NCI-H526 treated with DMSO at 0.1 percent for 48 hours (cell line): Measurements from ENCODE around the gene PDE3A.
"Not testable (repeated sequence)": the region's sequence is repeated elsewhere in the genome, so short reads cannot be mapped to it uniquely, and the experiment has no call there.

Experiments used
- DNase-seq: peaks from one replicate; lab custom pipeline; 2025; lab: John Stamatoyannopoulos, UW

The PDE3A gene

GRCh38 chr12:20551742-20552442, 183.6 kb downstream of the PDE3A start:
- not testable (repeated sequence) for DNase-seq

GRCh38 chr12:20552586-20552985, 184.2 kb downstream of the PDE3A start:
- not testable (repeated sequence) for DNase-seq

GRCh38 chr12:20555015-20555414, 186.7 kb downstream of the PDE3A start:
- DNase-seq = no peak

- DNase-seq = no peak
These were observed 187.4 kb downstream of the PDE3A start for GRCh38 chr12:20555771-20556170.

- DNase-seq = no peak
These were observed 188.8 kb downstream of the PDE3A start for GRCh38 chr12:20557096-20557495.

GRCh38 chr12:20560935-20561334, 192.6 kb downstream of the PDE3A start:
- no peak for DNase-seq

GRCh38 chr12:20561871-20562270, 193.5 kb downstream of the PDE3A start:
- DNase-seq = no peak

- DNase-seq = no peak
These were observed 199.1 kb downstream of the PDE3A start for GRCh38 chr12:20567413-20567812.

GRCh38 chr12:20572451-20572850, 204.1 kb downstream of the PDE3A start:
- DNase-seq = no peak

- DNase-seq = no peak
These were observed 208.2 kb downstream of the PDE3A start for GRCh38 chr12:20576528-20576927.

GRCh38 chr12:20577054-20577453, 208.7 kb downstream of the PDE3A start:
- DNase-seq = no peak

GRCh38 chr12:20578142-20578541, 209.8 kb downstream of the PDE3A start:
- DNase-seq = no peak

- no peak for DNase-seq
These were observed 216.8 kb downstream of the PDE3A start for GRCh38 chr12:20585055-20585625.

GRCh38 chr12:20585913-20586312, 217.6 kb downstream of the PDE3A start:
- DNase-seq = peak; percentile 82

- DNase-seq = peak; percentile 83
These were observed 219.7 kb downstream of the PDE3A start for GRCh38 chr12:20588042-20588441.

- DNase-seq = peak; percentile 16
These were observed 222.2 kb downstream of the PDE3A start for GRCh38 chr12:20590570-20590969.

- no peak for DNase-seq
These were observed 224.2 kb downstream of the PDE3A start for GRCh38 chr12:20592556-20592955.

- DNase-seq = no peak
These were observed 225.3 kb downstream of the PDE3A start for GRCh38 chr12:20593611-20594010.

- no peak for DNase-seq
These were observed 227.7 kb downstream of the PDE3A start for GRCh38 chr12:20596061-20596460.

GRCh38 chr12:20599757-20600156, 231.4 kb downstream of the PDE3A start:
- DNase-seq = no peak

- DNase-seq = peak; percentile 9
These were observed 233.4 kb downstream of the PDE3A start for GRCh38 chr12:20601668-20602280.

- DNase-seq = no peak
These were observed 234.5 kb downstream of the PDE3A start for GRCh38 chr12:20602641-20603391.
